ENCODE measurements around the gene SPATA32. TPM values are rescaled to one million over a fixed set of nuclear protein-coding genes. Genes with fewer than 3 reads are reported as not detected.

SPATA32 gene
- total RNA-seq, 1 experiment from 2014 or later, result 0.85 TPM

DNA sequence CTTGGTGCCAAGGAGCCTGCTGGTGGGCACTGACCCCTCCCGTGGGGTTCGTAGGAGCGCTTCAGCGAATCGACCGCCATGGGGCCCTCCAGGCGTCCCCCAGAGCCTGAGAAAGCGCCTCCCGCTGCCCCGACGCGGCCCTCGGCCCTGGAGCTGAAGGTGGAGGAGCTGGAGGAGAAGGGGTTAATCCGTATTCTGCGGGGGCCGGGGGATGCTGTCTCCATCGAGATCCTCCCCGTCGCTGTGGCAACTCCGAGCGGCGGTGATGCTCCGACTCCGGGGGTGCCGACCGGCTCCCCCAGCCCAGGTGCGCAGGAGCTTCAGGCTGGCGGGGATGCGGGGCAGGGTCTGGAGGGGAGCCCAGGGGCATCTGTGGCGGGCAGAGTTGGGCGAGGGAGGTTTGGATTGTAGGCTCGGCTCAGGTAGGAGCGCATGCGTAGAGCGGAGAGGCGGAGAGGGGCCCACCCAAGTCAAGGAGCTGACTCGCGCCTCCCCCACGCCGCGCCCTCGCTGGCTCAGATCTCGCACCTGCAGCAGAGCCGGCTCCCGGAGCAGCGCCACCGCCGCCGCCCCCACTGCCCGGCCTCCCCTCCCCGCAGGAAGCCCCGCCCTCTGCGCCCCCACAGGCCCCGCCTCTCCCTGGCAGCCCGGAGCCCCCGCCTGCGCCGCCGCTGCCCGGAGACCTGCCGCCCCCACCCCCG lies 20.4 kb downstream of the SPATA32 start:
- Mint-ChIP-seq H3K36me3 (ENCODE audit: insufficient read depth, unreplicated experiment) (peaks cover 51% of the 10 kb centered on the region), H3K27me3 (ENCODE audit: unreplicated experiment) (peaks cover 41% of the 10 kb centered on the region), H3K4me1 (ENCODE audit: low read depth, unreplicated experiment) (peaks cover 22% of the 10 kb centered on the region), H3K27ac (ENCODE audit: unreplicated experiment) (peak overlapping the region; percentile 81), H3K9me3 (ENCODE audit: low read depth, unreplicated experiment) (no peaks in the 10 kb centered on the region), H3K4me3 (ENCODE audit: low read depth, unreplicated experiment) (peak overlapping the region; percentile 89)
- no TSS peak for BruUV-seq (replicated peaks)
- peak; percentile 83 for DNase-seq
- CTCF ChIA-PET, result interaction anchor here (0.8 to 1.5 kb wide), 7 partner anchors 10 to 93 kb away, joined by 3 to 9 read pairs (median 3); partner anchors contain the start of gene HEXIM1
- TF ChIP-seq, protein P1, sequence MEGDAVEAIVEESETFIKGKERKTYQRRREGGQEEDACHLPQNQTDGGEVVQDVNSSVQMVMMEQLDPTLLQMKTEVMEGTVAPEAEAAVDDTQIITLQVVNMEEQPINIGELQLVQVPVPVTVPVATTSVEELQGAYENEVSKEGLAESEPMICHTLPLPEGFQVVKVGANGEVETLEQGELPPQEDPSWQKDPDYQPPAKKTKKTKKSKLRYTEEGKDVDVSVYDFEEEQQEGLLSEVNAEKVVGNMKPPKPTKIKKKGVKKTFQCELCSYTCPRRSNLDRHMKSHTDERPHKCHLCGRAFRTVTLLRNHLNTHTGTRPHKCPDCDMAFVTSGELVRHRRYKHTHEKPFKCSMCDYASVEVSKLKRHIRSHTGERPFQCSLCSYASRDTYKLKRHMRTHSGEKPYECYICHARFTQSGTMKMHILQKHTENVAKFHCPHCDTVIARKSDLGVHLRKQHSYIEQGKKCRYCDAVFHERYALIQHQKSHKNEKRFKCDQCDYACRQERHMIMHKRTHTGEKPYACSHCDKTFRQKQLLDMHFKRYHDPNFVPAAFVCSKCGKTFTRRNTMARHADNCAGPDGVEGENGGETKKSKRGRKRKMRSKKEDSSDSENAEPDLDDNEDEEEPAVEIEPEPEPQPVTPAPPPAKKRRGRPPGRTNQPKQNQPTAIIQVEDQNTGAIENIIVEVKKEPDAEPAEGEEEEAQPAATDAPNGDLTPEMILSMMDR (IDR thresholded peaks at IDR 0.05; ENCODE audit: unreplicated experiment), result no peak
- intact Hi-C loops (cut with micrococcal nuclease; ENCODE audit: unreplicated experiment), result no loop called here

DNA sequence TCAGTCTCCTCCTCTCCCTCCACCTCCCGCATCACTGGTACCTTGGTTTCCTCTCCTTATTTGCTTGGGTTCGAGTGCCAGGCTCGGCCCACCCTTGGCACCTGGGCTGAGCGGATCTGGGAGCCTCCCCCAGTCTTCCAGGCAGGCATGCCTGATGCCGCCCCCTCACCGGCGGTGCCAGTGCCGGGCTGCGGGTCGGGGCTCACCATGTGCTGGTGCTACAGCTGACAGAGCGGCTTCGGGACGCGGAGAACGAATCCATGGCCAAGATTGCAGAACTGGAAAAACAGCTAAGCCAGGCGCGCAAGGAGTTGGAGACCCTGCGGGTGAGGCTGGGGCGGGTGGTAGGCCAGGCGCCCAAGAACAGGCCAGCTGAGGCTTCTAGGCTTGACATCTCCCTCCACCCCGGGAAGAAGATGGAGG lies 21.0 kb downstream of the SPATA32 start:
- H3K36me3 Mint-ChIP-seq (ENCODE audit: insufficient read depth, unreplicated experiment), result peaks cover 49% of the 10 kb centered on the region
- DNase-seq, result no peak
- no peaks in the 10 kb centered on the region for H3K9me3 Mint-ChIP-seq (ENCODE audit: low read depth, unreplicated experiment)
- peak overlapping the region; percentile 89 for H3K4me3 Mint-ChIP-seq (ENCODE audit: low read depth, unreplicated experiment)
- H3K4me1 Mint-ChIP-seq (ENCODE audit: low read depth, unreplicated experiment), result peaks cover 19% of the 10 kb centered on the region
- CTCF ChIA-PET, result interaction anchor here (0.8 to 1.5 kb wide), 5 partner anchors 9 to 52 kb away, joined by 3 to 9 read pairs (median 3); no protein-coding TSS in a partner anchor
- H3K27me3 Mint-ChIP-seq (ENCODE audit: unreplicated experiment), result peaks cover 41% of the 10 kb centered on the region
- H3K27ac Mint-ChIP-seq (ENCODE audit: unreplicated experiment), result peak overlapping the region; percentile 81
- BruUV-seq (replicated peaks), result no TSS peak
- TF ChIP-seq, protein P1 (IDR thresholded peaks at IDR 0.05; ENCODE audit: unreplicated experiment), result no peak
- intact Hi-C loops (cut with micrococcal nuclease; ENCODE audit: unreplicated experiment), result no loop called here

GRCh38 chr17:45238155-45238774 lies 23.6 kb downstream of the SPATA32 start:
- Mint-ChIP-seq H3K9me3 (ENCODE audit: low read depth, unreplicated experiment) (no peaks in the 10 kb centered on the region), H3K27ac (ENCODE audit: unreplicated experiment) (no peak overlapping the region), H3K27me3 (ENCODE audit: unreplicated experiment) (peaks cover 53% of the 10 kb centered on the region), H3K36me3 (ENCODE audit: insufficient read depth, unreplicated experiment) (peaks cover 43% of the 10 kb centered on the region), H3K4me3 (ENCODE audit: low read depth, unreplicated experiment) (no peak overlapping the region), H3K4me1 (ENCODE audit: low read depth, unreplicated experiment) (peaks cover 19% of the 10 kb centered on the region)
- intact Hi-C loops (cut with micrococcal nuclease; ENCODE audit: unreplicated experiment), result no loop called here
- TF ChIP-seq, protein P1 (IDR thresholded peaks at IDR 0.05; ENCODE audit: unreplicated experiment), result no peak
- CTCF ChIA-PET, result no interaction called here
- no peak for DNase-seq
- BruUV-seq (replicated peaks), result no TSS peak

GRCh38 chr17:45237686-45238085 lies 24.2 kb downstream of the SPATA32 start:
- CTCF ChIA-PET, result no interaction called here
- peaks cover 58% of the 10 kb centered on the region for H3K27me3 Mint-ChIP-seq (ENCODE audit: unreplicated experiment)
- H3K36me3 Mint-ChIP-seq (ENCODE audit: insufficient read depth, unreplicated experiment), result peaks cover 40% of the 10 kb centered on the region
- DNase-seq, result no peak
- intact Hi-C loops (cut with micrococcal nuclease; ENCODE audit: unreplicated experiment), result no loop called here
- H3K27ac Mint-ChIP-seq (ENCODE audit: unreplicated experiment), result no peak overlapping the region
- H3K4me3 Mint-ChIP-seq (ENCODE audit: low read depth, unreplicated experiment), result no peak overlapping the region
- no peaks in the 10 kb centered on the region for H3K9me3 Mint-ChIP-seq (ENCODE audit: low read depth, unreplicated experiment)
- no TSS peak for BruUV-seq (replicated peaks)
- H3K4me1 Mint-ChIP-seq (ENCODE audit: low read depth, unreplicated experiment), result peaks cover 19% of the 10 kb centered on the region
- TF ChIP-seq, protein P1 (IDR thresholded peaks at IDR 0.05; ENCODE audit: unreplicated experiment), result no peak

Data from Calu3 (cell line).